Esophagus squamous epithelium (tissue), 5 donors: ENCODE data around the gene ZSCAN31. TPM values are rescaled to one million over a fixed set of nuclear protein-coding genes. Genes with fewer than 3 reads are reported as not detected.

ENCODE experiments used
- DNase-seq: peaks from one replicate; lab custom pipeline; 2025; lab: John Stamatoyannopoulos, UW
- H3K27ac ChIP-seq, 4 donors: fragments of 200-600 bp; sonication (generic); one replicate each; pipeline ENCODE4 v1.5.1; 2016 to 2019; ENCODE audit warnings: mild to moderate bottlenecking in 1 of 4
- H3K27me3 ChIP-seq, 4 donors: fragments of 200-600 bp; sonication (generic); 1 replicate in 3 of 4; 2 replicates in 1 of 4; pipeline versions ENCODE4 v1.5.1 to v1.6.0; 2017 to 2021; ENCODE audit warnings: antibody characterized with exemption in 1 of 4
- H3K36me3 ChIP-seq, 3 donors: fragments of 200-600 bp; sonication (generic); one replicate each; pipeline ENCODE4 v1.5.1; 2016 to 2019
- H3K4me1 ChIP-seq, 3 donors: fragments of 200-600 bp; sonication (generic); one replicate each; pipeline ENCODE4 v1.5.1; 2017 to 2019
- H3K4me3 ChIP-seq, 4 donors: fragments of 200-600 bp; sonication (generic); 1 replicate in 3 of 4; 2 replicates in 1 of 4; pipeline ENCODE4 v1.5.1; 2016 to 2019; ENCODE audit warnings: mild to moderate bottlenecking in 2 of 4, moderate library complexity in 1 of 4
- H3K9me3 ChIP-seq, 3 donors: fragments of 200-600 bp; sonication (generic); one replicate each; pipeline ENCODE4 v1.5.1; 2016 to 2019
- POLR2A ChIP-seq, 4 donors: fragments of 450-650 bp; IDR thresholded peaks; one replicate each; pipeline ENCODE4 v1.6.1; 2017; ENCODE audit warnings: antibody characterized with exemption in 4 of 4, mild to moderate bottlenecking in 4 of 4, moderate library complexity in 3 of 4
- WGBS, 2 donors: methylation state at CpG; one replicate each; pipeline ENCODE4 v1.1.5; 2018; 5-methylcytosine and 5-hydroxymethylcytosine counted together
- intact Hi-C: fragments of 100-400 bp; cut with DNase I; formaldehyde crosslinking; loops from one replicate; pipeline ENCODE4 v1.15.0; 2022
- total RNA-seq, 4 donors: library from RNA; depleted of rRNA; stranded (reverse); fragments of >200 nt; gene quantifications; one replicate each; pipeline ENCODE4 v1.1.0, GENCODE V29; 2016
- TF ChIP-seq, protein P1 (sequence below), 6 experiments: fragments of 450-650 bp in 4 of 6; fragments of 200-600 bp in 2 of 6; sonication (generic) in 2 of 6; IDR thresholded peaks; one replicate each; pipeline ENCODE4 v1.5.1; 2016 to 2019; ENCODE audit warnings: antibody characterized with exemption in 6 of 6, mild to moderate bottlenecking in 4 of 6, moderate library complexity in 4 of 6
- donor health status: DM: yes; HTN: yes; CAD: no.

ZSCAN31 gene
- total RNA-seq, 4 donors from 2014 or later = 11.6 to 59.9 (median 19.4) TPM

DNA sequence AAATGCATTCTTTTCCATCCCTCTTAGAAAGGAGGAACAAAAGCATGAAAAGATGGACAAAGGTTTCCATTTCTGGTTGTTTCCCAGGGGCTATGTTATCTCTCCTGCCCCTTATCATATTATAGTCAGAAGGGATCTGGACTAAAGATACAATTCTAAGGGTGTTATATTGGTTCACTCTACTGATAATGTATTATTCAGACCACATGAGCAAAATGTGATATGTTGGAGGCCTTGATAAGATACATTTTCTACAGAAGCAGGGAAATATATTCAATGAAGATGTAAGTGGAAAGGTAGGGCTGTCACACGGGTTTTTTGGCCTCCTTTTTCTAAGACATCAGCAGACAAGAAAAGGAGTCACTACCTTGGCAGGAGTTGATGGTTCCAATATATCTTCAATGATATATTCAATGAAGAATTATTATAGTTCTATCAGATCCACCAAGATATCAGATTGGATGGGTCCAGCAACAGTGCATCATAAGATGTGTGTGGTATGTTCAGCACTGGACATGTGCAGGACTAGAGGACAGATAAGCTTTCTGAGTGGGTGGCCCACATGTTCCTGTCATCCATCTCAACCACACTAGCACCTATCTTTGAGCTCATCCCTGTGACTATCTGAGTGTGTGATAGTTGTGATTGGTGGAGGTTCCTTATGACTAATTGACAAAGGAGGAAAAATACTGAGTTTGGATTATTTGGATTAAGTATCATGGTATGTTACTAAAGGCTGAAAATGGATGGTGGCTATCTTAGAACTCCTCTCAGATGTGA lies 8.1 kb upstream of the ZSCAN31 start:
- no peaks in the 10 kb centered on the region for H3K27me3 ChIP-seq
- 62 to 83% methylated on average over 1 of the region's 1 CpG for WGBS, 2 donors
- H3K36me3 ChIP-seq = no peaks in the 10 kb centered on the region
- TF ChIP-seq POLR2A (IDR thresholded peaks at IDR 0.05) = no peak
- TF ChIP-seq, protein P1, sequence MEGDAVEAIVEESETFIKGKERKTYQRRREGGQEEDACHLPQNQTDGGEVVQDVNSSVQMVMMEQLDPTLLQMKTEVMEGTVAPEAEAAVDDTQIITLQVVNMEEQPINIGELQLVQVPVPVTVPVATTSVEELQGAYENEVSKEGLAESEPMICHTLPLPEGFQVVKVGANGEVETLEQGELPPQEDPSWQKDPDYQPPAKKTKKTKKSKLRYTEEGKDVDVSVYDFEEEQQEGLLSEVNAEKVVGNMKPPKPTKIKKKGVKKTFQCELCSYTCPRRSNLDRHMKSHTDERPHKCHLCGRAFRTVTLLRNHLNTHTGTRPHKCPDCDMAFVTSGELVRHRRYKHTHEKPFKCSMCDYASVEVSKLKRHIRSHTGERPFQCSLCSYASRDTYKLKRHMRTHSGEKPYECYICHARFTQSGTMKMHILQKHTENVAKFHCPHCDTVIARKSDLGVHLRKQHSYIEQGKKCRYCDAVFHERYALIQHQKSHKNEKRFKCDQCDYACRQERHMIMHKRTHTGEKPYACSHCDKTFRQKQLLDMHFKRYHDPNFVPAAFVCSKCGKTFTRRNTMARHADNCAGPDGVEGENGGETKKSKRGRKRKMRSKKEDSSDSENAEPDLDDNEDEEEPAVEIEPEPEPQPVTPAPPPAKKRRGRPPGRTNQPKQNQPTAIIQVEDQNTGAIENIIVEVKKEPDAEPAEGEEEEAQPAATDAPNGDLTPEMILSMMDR (IDR thresholded peaks at IDR 0.05) = no peak
- no peak for DNase-seq
- no peaks in the 10 kb centered on the region for H3K9me3 ChIP-seq
- intact Hi-C loops = loop anchor here (10.0 kb wide), 1 partner anchor 89 kb away; the partner anchor contains the start of genes NKAPL and ZKSCAN4
- no peak overlapping the region for H3K27ac ChIP-seq
- H3K4me3 ChIP-seq = no peak overlapping the region
- no peaks in the 10 kb centered on the region for H3K4me1 ChIP-seq

DNA sequence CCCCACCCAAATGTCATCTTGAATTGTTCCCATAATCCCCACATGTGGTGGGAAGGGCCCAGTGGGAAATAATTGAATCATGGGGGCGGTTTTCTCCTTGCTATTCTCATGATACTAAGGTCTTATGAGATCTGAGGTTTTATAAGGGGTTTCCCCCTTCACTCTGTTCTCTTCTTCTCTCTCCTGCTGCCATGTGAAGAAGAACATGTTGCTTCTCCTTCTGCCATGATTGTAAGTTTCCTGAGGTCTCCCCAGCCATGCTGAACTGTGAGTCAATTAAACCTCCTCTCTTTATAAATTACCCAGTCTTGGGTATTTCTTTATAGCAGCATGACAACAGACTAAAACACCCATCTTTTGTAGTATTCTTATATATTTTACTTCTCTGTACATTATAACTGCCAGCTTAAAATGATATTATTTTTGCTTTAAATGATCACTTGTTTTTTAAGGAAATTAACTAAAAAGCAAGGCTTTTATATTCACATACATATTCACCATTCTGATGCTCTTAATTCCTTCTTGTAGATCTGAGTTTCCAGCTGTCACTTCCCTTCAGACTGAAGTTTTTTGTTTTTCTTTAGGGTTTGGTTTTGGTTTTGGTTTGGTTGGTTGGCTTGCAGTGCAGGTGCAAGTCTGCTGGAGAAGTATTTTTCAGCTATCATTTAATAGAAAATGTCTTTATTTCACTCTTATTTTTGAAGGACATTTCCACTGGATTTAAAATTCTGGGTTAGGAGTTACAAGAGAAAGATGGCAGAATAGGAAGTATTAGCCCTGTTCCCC lies 4.6 kb upstream of the ZSCAN31 start:
- no peak for DNase-seq
- intact Hi-C loops = loop anchor here (10.0 kb wide), 1 partner anchor 86 kb away; the partner anchor contains the start of genes NKAPL and ZKSCAN4

DNA sequence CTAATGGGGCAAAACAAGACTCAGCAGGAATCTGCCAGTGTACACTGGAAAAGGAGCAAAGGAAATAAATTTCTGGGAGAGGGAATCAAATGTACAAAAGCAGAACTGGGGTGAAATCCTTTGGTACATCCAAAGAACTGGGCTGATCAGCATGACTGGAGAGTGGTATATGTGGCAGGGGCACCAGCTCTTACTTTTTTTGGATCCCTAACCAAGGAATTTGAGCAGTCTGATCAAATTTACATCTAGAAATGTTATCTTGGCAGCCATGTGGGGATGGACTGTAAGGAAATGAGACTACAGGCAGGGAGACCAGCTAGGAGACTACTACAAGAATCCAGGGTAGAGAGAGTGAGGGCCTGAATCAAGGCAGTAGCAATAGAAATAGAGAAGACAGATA lies 1.2 kb upstream of the ZSCAN31 start:
- peaks cover 0 to 21% (median 11%) of the 10 kb centered on the region in 3 donors for H3K4me1 ChIP-seq
- no peak for TF ChIP-seq POLR2A (IDR thresholded peaks at IDR 0.05)
- TF ChIP-seq, protein P1 (IDR thresholded peaks at IDR 0.05) = no peak
- no peaks in the 10 kb centered on the region for H3K27me3 ChIP-seq
- H3K36me3 ChIP-seq = no peaks in the 10 kb centered on the region
- no peaks in the 10 kb centered on the region for H3K9me3 ChIP-seq
- intact Hi-C loops = no loop called here
- peak overlapping the region in 3 of 4 donors; percentile 95 to 99 (median 95) for H3K27ac ChIP-seq
- peak overlapping the region in 2 of 4 donors; percentile 55 to 84 for H3K4me3 ChIP-seq
- no peak for DNase-seq

More for the DNA sequence above, 4.6 kb upstream of the ZSCAN31 start:
- H3K9me3 ChIP-seq = no peaks in the 10 kb centered on the region
- peaks cover 0 to 13% (median 11%) of the 10 kb centered on the region in 3 donors for H3K4me1 ChIP-seq
- H3K27ac ChIP-seq = no peak overlapping the region
- H3K27me3 ChIP-seq = no peaks in the 10 kb centered on the region
- no peaks in the 10 kb centered on the region for H3K36me3 ChIP-seq
- WGBS, 2 donors = 64 to 94% methylated on average over 1 of the region's 1 CpG
- no peak overlapping the region for H3K4me3 ChIP-seq
- TF ChIP-seq POLR2A (IDR thresholded peaks at IDR 0.05) = no peak
- TF ChIP-seq, protein P1 (IDR thresholded peaks at IDR 0.05) = no peak

DNA sequence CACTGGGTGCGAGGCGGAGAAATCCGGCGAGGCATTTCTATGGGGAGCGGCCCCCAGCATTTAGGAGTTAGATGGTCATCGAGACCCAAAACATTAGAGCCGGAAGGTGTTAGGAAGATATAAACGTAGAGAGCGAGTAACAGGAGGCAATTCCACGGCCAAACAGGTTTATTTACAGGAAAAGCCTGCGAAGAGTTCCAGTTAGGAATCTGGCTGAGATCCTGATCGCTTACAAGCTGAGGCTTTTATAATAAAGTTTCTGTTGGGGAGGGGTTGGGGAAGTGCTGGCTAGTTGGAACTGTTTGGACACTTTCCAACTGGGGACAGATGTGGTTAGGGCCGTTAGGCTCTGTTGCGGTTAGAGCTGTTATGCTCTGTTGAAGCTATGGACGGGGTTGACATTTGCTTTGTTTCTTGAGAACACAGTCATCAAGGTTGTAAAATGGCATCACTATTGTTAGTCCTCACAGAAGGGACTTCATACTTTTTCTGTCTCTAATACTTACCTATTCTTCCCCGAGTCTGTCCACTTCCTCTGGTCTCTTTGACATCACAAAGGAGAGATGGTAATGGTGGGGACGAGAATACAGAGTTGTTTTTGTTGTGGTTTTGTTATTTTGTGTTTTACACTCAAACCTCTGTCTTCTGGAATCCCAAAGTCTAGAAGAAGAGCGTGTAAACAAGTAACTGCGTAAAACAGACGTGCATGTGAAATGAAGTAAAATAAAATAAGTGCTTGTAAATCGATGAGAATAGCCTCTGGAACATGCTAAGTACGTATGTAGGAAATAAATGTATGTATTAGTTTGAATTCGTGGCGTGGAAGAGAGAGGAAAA lies 554 bp upstream of the ZSCAN31 start:
- Histone ChIP-seq H3K4me1 (peaks cover 0 to 21% (median 11%) of the 10 kb centered on the region in 3 donors), H3K27ac (peak overlapping the region; percentile 87 to 99 (median 95)), H3K36me3 (no peaks in the 10 kb centered on the region), H3K9me3 (no peaks in the 10 kb centered on the region), H3K27me3 (no peaks in the 10 kb centered on the region), H3K4me3 (peak overlapping the region; percentile 50 to 84 (median 59))
- WGBS, 2 donors = 13 to 17% methylated on average over 22 to 24 of the region's 24 CpGs
- intact Hi-C loops = no loop called here
- TF ChIP-seq POLR2A (IDR thresholded peaks at IDR 0.05) = no peak
- TF ChIP-seq, protein P1 (IDR thresholded peaks at IDR 0.05) = no peak
- no peak for DNase-seq
